Measurements from ENCODE around the gene PIRT. TPM values are rescaled to one million over a fixed set of nuclear protein-coding genes. Genes with fewer than 3 reads are reported as not detected.
A peak's percentile ranks its signal among the peaks of the same experiment; 100 is the strongest.

The PIRT gene
- total and polyA plus RNA-seq, 8 donors: 0.04 to 0.22 (median 0.05) TPM; not detected in 2

DNA sequence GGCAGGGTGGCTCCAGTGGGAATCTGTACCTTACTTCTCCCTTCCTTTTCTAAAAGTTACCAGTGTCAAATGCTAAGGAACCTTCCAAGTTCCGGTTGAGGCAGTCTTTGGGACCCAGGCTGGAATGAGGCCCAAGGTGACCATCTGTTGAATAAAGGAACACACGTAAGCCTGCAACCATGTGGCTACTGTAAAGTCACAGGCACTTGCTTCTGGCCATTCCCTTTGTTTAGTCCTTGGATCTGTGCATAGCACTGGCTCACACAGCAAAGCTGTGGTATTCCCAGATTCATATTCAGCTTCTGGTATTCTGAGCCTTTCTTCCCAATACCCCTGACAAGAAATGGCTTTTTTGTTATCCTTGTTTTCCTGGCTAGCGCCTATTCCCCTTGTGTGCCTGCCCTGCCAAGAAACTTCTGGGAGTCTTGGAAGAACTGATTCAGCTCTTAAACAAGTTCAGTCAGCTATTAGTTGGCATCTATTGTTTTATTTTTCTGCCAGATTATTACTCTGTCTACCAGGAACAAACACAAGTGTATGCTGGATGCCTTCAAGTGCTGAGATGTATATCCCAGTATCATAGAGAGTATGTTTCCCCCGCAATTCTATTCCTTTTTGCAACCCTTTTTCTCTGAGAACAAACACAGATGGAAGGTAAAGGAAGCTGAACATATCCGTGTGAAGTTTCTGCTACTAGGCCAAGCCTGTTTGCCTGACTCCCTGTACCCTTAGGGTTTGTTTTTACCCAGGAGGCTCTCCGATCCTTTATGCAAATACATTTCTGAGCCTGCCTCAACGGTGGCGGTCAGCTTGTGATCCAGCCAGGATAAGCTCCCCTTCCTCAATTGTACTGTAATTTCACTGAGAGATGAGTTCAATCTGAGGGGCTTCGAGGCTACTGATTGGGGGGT is 47.1 kb downstream of the PIRT start:
- Histone ChIP-seq H3K9me3 (no peaks in the 10 kb centered on the region), H3K4me1 (no peaks in the 10 kb centered on the region), H3K27ac (no peak overlapping the region), H3K27me3 (no peaks in the 10 kb centered on the region), H3K4me3 (no peak overlapping the region), H3K36me3 (no peaks in the 10 kb centered on the region)
- TF ChIP-seq, protein P1, sequence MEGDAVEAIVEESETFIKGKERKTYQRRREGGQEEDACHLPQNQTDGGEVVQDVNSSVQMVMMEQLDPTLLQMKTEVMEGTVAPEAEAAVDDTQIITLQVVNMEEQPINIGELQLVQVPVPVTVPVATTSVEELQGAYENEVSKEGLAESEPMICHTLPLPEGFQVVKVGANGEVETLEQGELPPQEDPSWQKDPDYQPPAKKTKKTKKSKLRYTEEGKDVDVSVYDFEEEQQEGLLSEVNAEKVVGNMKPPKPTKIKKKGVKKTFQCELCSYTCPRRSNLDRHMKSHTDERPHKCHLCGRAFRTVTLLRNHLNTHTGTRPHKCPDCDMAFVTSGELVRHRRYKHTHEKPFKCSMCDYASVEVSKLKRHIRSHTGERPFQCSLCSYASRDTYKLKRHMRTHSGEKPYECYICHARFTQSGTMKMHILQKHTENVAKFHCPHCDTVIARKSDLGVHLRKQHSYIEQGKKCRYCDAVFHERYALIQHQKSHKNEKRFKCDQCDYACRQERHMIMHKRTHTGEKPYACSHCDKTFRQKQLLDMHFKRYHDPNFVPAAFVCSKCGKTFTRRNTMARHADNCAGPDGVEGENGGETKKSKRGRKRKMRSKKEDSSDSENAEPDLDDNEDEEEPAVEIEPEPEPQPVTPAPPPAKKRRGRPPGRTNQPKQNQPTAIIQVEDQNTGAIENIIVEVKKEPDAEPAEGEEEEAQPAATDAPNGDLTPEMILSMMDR (IDR thresholded peaks at IDR 0.05): no peak
- no peak for DNase-seq
- intact Hi-C loops (cut with DNase I): no loop called here
- peak; percentile 27 for ATAC-seq

DNA sequence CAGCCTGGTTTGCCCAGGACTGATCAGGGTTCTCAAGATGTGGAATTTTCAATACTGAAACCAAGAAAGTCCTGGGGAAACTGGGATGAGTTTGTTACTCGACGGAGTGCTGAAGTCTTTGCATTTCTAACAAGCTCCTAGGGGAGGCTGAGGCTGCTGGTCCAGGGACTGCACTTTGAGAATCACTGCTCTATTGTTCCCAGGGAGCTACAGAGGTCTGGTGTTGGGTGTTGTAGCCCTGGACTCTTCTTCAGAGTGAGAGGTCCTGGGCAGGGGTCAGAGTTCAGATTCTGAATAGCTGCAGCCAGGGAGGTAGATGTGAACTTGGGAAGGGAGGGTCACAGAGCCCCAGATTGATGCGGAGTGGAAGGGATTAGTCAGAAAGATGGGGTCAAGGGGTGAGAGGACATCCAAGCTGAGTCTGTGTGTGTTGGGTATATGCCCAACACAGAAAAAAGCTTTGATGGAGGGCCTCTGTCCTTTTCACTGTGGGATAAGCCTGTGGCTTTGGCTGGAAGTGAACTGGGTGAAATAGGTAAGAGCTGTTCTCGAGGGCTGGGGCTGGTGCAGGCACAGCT is 48.1 kb downstream of the PIRT start:
- Histone ChIP-seq H3K27ac (no peak overlapping the region), H3K9me3 (no peaks in the 10 kb centered on the region), H3K27me3 (no peaks in the 10 kb centered on the region), H3K4me3 (no peak overlapping the region), H3K4me1 (no peaks in the 10 kb centered on the region), H3K36me3 (no peaks in the 10 kb centered on the region)
- TF ChIP-seq, protein P1 (IDR thresholded peaks at IDR 0.05): no peak
- intact Hi-C loops (cut with DNase I): no loop called here
- DNase-seq (no peak), ATAC-seq (no peak)

- ATAC-seq: no peak
- intact Hi-C loops (cut with DNase I): no loop called here
- Histone ChIP-seq H3K27ac (no peak overlapping the region), H3K36me3 (no peaks in the 10 kb centered on the region), H3K4me1 (no peaks in the 10 kb centered on the region), H3K9me3 (peaks cover 0 to 5% of the 10 kb centered on the region in 2 donors), H3K27me3 (no peaks in the 10 kb centered on the region), H3K4me3 (no peak overlapping the region)
- TF ChIP-seq, protein P1 (IDR thresholded peaks at IDR 0.05): no peak
- no peak for DNase-seq
These were observed 50.4 kb downstream of the PIRT start for GRCh38 chr17:10787306-10788045.

DNA sequence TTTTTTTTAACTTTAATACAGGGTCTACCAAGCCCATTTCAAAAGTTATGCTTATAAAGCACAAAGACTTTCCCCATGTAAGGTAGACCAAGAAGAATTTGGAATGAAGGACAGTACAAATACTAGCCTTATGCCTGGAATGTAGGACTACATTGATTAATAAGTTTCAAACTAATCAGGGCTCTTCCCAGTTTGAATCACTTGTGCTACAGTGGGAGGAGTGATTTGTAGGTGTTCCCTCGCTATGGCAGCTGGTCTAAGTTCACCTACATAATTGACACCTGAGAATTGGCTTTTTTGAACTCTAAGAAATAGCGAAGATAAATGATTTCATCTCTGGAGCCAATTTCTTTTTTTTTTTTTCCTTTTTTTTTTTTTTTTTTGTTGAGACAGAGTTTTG is 52.6 kb downstream of the PIRT start:
- Histone ChIP-seq H3K9me3 (peaks cover 0 to 5% of the 10 kb centered on the region in 2 donors), H3K4me1 (no peaks in the 10 kb centered on the region), H3K4me3 (no peak overlapping the region), H3K27ac (no peak overlapping the region), H3K36me3 (no peaks in the 10 kb centered on the region), H3K27me3 (no peaks in the 10 kb centered on the region)
- no peak for ATAC-seq
- DNase-seq: no peak
- intact Hi-C loops (cut with DNase I): no loop called here
- TF ChIP-seq, protein P1 (IDR thresholded peaks at IDR 0.05): no peak

GRCh38 chr17:10779609-10780008 is 58.3 kb downstream of the PIRT start:
- ATAC-seq: no peak

More at GRCh38 chr17:10779609-10780008, 58.3 kb downstream of the PIRT start:
- intact Hi-C loops (cut with DNase I): no loop called here
- Histone ChIP-seq H3K9me3 (peaks cover 0 to 5% of the 10 kb centered on the region in 2 donors), H3K27me3 (no peaks in the 10 kb centered on the region), H3K36me3 (no peaks in the 10 kb centered on the region), H3K4me3 (no peak overlapping the region), H3K4me1 (no peaks in the 10 kb centered on the region), H3K27ac (no peak overlapping the region)
- no peak for DNase-seq
- TF ChIP-seq, protein P1 (IDR thresholded peaks at IDR 0.05): no peak
